Left lung (tissue), 10 donors: ENCODE measurements around the gene NSUN2. TPM values are rescaled to one million over a fixed set of nuclear protein-coding genes. Genes with fewer than 3 reads are reported as not detected.

Experiments used
- ATAC-seq: fragments of 200-7000 bp; cut with Tn5 transposase; one replicate; pipeline ENCODE4 v1.9.1; 2020; ENCODE audit warnings: moderate library complexity
- DNase-seq, 4 donors: peaks; one replicate each; pipeline ENCODE4 v3.0.0-alpha.2; 2013 to 2020
- H3K27ac ChIP-seq, 2 donors: fragments of 200-600 bp; sonication (generic) in 1 of 2; one replicate each; pipeline versions ENCODE4 v1.5.0 to v1.8.0; 2020 to 2021
- H3K27me3 ChIP-seq, 2 donors: fragments of 200-600 bp; sonication (generic) in 1 of 2; one replicate each; pipeline versions ENCODE4 v1.5.0 to v1.8.0; 2020 to 2021
- H3K36me3 ChIP-seq, 2 donors: fragments of 200-600 bp; sonication (generic) in 1 of 2; one replicate each; pipeline versions ENCODE4 v1.5.0 to v1.8.0; 2020 to 2021
- H3K4me1 ChIP-seq, 2 donors: fragments of 200-600 bp; one replicate each; pipeline ENCODE4 v1.8.0; 2021
- H3K4me3 ChIP-seq, 2 donors: fragments of 200-600 bp; sonication (generic) in 1 of 2; one replicate each; pipeline versions ENCODE4 v1.5.0 to v1.8.0; 2020 to 2021; ENCODE audit warnings: mild to moderate bottlenecking in 1 of 2
- H3K9me3 ChIP-seq, 2 donors: fragments of 200-600 bp; sonication (generic) in 1 of 2; one replicate each; pipeline versions ENCODE4 v1.5.0 to v1.8.0; 2020 to 2021
- intact Hi-C, 2 donors: fragments of 100-400 bp; cut with DNase I; formaldehyde crosslinking; loops; one replicate each; pipeline versions ENCODE4 v1.11.2 to v1.14.2; 2022
- polyA plus RNA-seq, 6 donors: library from polyadenylated mRNA; unstranded; fragments of 120-200 nt; gene quantifications; one replicate each; pipeline ENCODE4 v1.2.1, GENCODE V29; 2013; ENCODE audit not compliant: insufficient read length in 6 of 6
- total RNA-seq, 2 donors: library from RNA; stranded (reverse); fragmentation: NEBNext Ultra II Directional; extraction: Animal tissue kit (Norgen Biotek cat#: 25700); gene quantifications; one replicate each; pipeline ENCODE4 v1.2.1, GENCODE V29; 2021
- TF ChIP-seq, protein P1 (sequence below), 2 donors: fragments of 200-600 bp; sonication (generic) in 1 of 2; IDR thresholded peaks; one replicate each; pipeline versions ENCODE4 v1.5.0 to v1.8.0; 2021; ENCODE audit warnings: antibody characterized with exemption in 2 of 2
- donor health status: DM: no; HTN: yes; CAD: no.
- donor health status: DM: no; HTN: no; CAD: no.

NSUN2 gene
- total and polyA plus RNA-seq, 8 donors, result 37.5 to 93.9 (median 56.9) TPM

- TF ChIP-seq, protein P1, sequence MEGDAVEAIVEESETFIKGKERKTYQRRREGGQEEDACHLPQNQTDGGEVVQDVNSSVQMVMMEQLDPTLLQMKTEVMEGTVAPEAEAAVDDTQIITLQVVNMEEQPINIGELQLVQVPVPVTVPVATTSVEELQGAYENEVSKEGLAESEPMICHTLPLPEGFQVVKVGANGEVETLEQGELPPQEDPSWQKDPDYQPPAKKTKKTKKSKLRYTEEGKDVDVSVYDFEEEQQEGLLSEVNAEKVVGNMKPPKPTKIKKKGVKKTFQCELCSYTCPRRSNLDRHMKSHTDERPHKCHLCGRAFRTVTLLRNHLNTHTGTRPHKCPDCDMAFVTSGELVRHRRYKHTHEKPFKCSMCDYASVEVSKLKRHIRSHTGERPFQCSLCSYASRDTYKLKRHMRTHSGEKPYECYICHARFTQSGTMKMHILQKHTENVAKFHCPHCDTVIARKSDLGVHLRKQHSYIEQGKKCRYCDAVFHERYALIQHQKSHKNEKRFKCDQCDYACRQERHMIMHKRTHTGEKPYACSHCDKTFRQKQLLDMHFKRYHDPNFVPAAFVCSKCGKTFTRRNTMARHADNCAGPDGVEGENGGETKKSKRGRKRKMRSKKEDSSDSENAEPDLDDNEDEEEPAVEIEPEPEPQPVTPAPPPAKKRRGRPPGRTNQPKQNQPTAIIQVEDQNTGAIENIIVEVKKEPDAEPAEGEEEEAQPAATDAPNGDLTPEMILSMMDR (IDR thresholded peaks at IDR 0.05), result no peak
- DNase-seq (peak in 3 of 4 donors; percentile 0 to 47 (median 10)), ATAC-seq (peak; percentile 62)
- H3K4me3 ChIP-seq, result peak overlapping the region; percentile 89 to 99
- peak overlapping the region; percentile 94 to 97 for H3K27ac ChIP-seq
- intact Hi-C loops, result loop anchor here in 1 of 2 donors (10.0 kb wide), 1 partner anchor 111 kb away; no protein-coding TSS in a partner anchor
- peaks cover 0 to 45% of the 10 kb centered on the region in 2 donors for H3K4me1 ChIP-seq
- H3K27me3 ChIP-seq, result no peaks in the 10 kb centered on the region
- H3K9me3 ChIP-seq, result no peaks in the 10 kb centered on the region
- peaks cover 0 to 27% of the 10 kb centered on the region in 2 donors for H3K36me3 ChIP-seq
These were observed 813 bp upstream of the NSUN2 start for GRCh38 chr5:6633469-6634245.

GRCh38 chr5:6632324-6632887, 438 bp downstream of the NSUN2 start:
- TF ChIP-seq, protein P1 (IDR thresholded peaks at IDR 0.05), result no peak
- H3K4me3 ChIP-seq, result peak overlapping the region; percentile 89 to 99
- intact Hi-C loops, result loop anchor here in 1 of 2 donors (10.0 kb wide), 1 partner anchor 112 kb away; no protein-coding TSS in a partner anchor
- H3K4me1 ChIP-seq, result peaks cover 0 to 38% of the 10 kb centered on the region in 2 donors
- DNase-seq (peak in 3 of 4 donors; percentile 1 to 39 (median 7)), ATAC-seq (peak; percentile 15)
- H3K27ac ChIP-seq, result peak overlapping the region; percentile 94 to 97
- peaks cover 0 to 40% of the 10 kb centered on the region in 2 donors for H3K36me3 ChIP-seq
- no peaks in the 10 kb centered on the region for H3K9me3 ChIP-seq
- H3K27me3 ChIP-seq, result no peaks in the 10 kb centered on the region

- TF ChIP-seq, protein P1 (IDR thresholded peaks at IDR 0.05), result no peak
- Histone ChIP-seq H3K4me3 (peak overlapping the region in 1 of 2 donors; percentile 99), H3K27ac (no peak overlapping the region), H3K27me3 (no peaks in the 10 kb centered on the region), H3K4me1 (peaks cover 0 to 38% of the 10 kb centered on the region in 2 donors), H3K36me3 (peaks cover 0 to 45% of the 10 kb centered on the region in 2 donors), H3K9me3 (no peaks in the 10 kb centered on the region)
- DNase-seq (no peak), ATAC-seq (no peak)
- intact Hi-C loops, result loop anchor here in 1 of 2 donors (10.0 kb wide), 1 partner anchor 113 kb away; no protein-coding TSS in a partner anchor
These were observed 1.4 kb downstream of the NSUN2 start for GRCh38 chr5:6631441-6631840.

GRCh38 chr5:6626508-6626907, 6.3 kb downstream of the NSUN2 start:
- Histone ChIP-seq H3K27ac (no peak overlapping the region), H3K9me3 (peaks cover 0 to 17% of the 10 kb centered on the region in 2 donors), H3K27me3 (no peaks in the 10 kb centered on the region), H3K36me3 (peaks cover 0 to 95% of the 10 kb centered on the region in 2 donors), H3K4me3 (no peak overlapping the region), H3K4me1 (peaks cover 0 to 14% of the 10 kb centered on the region in 2 donors)
- intact Hi-C loops, result no loop called here
- DNase-seq (no peak), ATAC-seq (no peak)
- TF ChIP-seq, protein P1 (IDR thresholded peaks at IDR 0.05), result no peak

- Histone ChIP-seq H3K4me3 (no peak overlapping the region), H3K36me3 (peaks cover 0 to 96% of the 10 kb centered on the region in 2 donors), H3K4me1 (no peaks in the 10 kb centered on the region), H3K9me3 (peaks cover 0 to 17% of the 10 kb centered on the region in 2 donors), H3K27ac (no peak overlapping the region), H3K27me3 (no peaks in the 10 kb centered on the region)
- intact Hi-C loops, result no loop called here
- no peak for DNase-seq
- ATAC-seq, result no peak
- TF ChIP-seq, protein P1 (IDR thresholded peaks at IDR 0.05), result no peak
These were observed 8.9 kb downstream of the NSUN2 start for GRCh38 chr5:6623941-6624340.
